ENCODE measurements around the gene H2AZ2.

Gene H2AZ2

DNA sequence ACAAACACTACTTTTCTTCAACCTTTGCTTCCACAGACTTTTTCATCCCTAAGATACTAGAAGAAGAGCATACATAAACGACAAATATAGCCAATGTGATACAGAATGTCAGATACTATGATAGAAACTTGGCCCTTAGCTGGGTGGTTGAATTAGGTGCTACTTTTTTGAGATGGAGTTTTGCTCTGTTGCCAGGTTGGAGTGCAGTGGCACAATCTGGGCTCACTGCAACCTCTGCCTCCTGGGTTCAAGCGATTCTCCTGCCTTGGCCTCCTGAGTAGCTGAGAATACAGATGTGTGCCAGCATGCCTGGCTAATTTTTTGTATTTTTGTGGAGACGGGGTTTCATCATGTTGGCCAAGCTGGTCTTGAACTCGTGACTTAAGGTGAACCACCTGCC lies 47.9 kb downstream of the H2AZ2 start:
- Histone ChIP-seq H3K4me3 (replicated peaks; ENCODE audit: insufficient read depth, low read length) (no peak overlapping the region), H3K27ac (replicated peaks) (no peak overlapping the region), H3K27me3 (ENCODE audit: insufficient read depth, poor library complexity, severe bottlenecking) (no peaks in the 10 kb centered on the region)
- DNase-seq (ENCODE audit: low read depth in 1 of 2, low spot score in 1 of 2): no peak
- TF ChIP-seq POLR2AphosphoS5 (IDR thresholded peaks at IDR 0.05; ENCODE audit: low read depth): no peak
- TF ChIP-seq, protein P1, sequence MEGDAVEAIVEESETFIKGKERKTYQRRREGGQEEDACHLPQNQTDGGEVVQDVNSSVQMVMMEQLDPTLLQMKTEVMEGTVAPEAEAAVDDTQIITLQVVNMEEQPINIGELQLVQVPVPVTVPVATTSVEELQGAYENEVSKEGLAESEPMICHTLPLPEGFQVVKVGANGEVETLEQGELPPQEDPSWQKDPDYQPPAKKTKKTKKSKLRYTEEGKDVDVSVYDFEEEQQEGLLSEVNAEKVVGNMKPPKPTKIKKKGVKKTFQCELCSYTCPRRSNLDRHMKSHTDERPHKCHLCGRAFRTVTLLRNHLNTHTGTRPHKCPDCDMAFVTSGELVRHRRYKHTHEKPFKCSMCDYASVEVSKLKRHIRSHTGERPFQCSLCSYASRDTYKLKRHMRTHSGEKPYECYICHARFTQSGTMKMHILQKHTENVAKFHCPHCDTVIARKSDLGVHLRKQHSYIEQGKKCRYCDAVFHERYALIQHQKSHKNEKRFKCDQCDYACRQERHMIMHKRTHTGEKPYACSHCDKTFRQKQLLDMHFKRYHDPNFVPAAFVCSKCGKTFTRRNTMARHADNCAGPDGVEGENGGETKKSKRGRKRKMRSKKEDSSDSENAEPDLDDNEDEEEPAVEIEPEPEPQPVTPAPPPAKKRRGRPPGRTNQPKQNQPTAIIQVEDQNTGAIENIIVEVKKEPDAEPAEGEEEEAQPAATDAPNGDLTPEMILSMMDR (IDR thresholded peaks at IDR 0.05; ENCODE audit: insufficient read depth, low read length): no peak
- TF ChIP-seq, protein P2, sequence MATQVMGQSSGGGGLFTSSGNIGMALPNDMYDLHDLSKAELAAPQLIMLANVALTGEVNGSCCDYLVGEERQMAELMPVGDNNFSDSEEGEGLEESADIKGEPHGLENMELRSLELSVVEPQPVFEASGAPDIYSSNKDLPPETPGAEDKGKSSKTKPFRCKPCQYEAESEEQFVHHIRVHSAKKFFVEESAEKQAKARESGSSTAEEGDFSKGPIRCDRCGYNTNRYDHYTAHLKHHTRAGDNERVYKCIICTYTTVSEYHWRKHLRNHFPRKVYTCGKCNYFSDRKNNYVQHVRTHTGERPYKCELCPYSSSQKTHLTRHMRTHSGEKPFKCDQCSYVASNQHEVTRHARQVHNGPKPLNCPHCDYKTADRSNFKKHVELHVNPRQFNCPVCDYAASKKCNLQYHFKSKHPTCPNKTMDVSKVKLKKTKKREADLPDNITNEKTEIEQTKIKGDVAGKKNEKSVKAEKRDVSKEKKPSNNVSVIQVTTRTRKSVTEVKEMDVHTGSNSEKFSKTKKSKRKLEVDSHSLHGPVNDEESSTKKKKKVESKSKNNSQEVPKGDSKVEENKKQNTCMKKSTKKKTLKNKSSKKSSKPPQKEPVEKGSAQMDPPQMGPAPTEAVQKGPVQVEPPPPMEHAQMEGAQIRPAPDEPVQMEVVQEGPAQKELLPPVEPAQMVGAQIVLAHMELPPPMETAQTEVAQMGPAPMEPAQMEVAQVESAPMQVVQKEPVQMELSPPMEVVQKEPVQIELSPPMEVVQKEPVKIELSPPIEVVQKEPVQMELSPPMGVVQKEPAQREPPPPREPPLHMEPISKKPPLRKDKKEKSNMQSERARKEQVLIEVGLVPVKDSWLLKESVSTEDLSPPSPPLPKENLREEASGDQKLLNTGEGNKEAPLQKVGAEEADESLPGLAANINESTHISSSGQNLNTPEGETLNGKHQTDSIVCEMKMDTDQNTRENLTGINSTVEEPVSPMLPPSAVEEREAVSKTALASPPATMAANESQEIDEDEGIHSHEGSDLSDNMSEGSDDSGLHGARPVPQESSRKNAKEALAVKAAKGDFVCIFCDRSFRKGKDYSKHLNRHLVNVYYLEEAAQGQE (IDR thresholded peaks at IDR 0.05; ENCODE audit: insufficient replicate concordance, low read depth): no peak
- TF ChIP-seq SPI1 (IDR thresholded peaks at IDR 0.05; ENCODE audit: borderline replicate concordance, low read depth): no peak
- TF ChIP-seq GABPA (IDR thresholded peaks at IDR 0.05; ENCODE audit: low read depth): no peak

DNA sequence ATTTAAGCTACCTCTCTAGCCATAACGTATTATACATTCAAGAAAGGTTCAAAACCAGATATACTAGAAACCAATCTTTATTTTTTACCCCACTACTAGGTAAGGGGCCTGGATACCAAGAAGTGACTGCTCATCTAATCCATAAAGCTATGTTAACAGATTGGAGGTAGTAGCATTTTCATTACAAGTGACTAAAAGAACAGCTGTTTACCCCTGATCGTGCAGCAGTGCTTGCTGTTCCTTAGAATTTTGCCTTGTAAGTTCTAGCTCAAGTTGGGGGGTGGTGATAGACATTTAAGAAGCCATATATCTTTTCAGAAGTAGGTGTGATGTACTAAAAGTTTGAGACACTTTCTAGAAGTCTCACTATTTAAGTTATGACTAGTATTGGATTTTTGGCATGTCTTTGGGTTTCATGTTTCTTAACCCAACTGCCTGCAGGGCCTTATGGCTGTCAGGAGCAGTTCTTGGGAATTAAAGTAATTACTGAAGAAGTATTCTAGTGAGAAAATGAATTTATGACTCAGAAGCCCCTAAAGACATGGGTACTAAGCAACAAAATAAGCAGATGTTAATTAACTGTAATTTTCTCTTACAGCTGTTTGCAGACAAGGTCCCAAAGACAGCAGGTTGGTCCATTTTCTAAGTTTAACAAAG lies 49.1 kb downstream of the H2AZ2 start:
- 0 out of 2 replicates have a peak overlapping the region, but pooled peaks have one; percentile 19 for H3K27ac ChIP-seq (replicated peaks)

DNA sequence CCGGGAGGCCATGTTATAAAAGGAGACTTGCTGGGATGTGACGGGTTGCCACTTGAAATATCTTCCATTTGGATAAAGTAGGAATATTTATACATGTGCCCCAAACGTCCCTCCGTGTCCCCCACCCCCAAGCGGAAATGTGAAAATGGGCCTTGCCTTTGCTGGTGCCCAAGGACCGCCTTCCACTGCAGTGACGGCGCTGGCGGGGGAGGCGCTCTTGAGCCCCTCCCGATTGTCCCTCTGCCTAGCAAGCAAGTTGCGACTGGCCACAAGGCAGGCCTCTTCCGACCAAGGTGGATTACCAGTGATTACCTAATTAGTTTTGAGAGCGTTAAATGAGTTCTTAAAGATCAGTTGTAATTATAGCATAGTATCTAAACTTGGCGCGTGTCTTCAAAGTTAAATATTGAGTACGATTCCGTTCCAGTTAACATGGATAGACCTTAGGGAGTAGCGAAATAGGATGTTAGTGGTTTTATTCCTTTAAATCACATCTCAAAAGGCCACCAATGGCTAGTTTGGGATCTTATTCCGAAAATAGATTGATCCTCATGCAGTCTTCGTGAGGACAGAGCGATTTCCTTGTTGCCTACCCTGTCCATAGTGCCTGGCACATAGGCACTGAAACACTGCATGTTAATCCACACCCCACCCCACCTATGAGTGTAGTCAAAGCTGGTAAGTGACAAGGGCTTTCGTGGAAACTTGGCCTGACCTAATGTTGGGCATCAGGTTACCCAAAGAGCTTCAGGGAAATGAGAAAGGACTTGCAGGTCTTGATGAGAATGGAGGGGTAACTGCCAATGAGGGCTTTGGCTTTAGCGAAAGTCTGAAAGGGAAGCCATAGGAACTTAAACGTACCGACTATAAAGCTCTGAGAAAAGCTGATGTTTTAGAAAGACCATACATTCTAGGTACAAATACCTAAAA lies 50.3 kb downstream of the H2AZ2 start:
- TF ChIP-seq SPI1 (IDR thresholded peaks at IDR 0.05; ENCODE audit: borderline replicate concordance, low read depth) (no peak; the same call in 1 of the 2 replicates), GABPA (IDR thresholded peaks at IDR 0.05; ENCODE audit: low read depth) (no peak)
- TF ChIP-seq, protein P1 (IDR thresholded peaks at IDR 0.05; ENCODE audit: insufficient read depth, low read length): peak; percentile 38
- DNase-seq (ENCODE audit: low read depth in 1 of 2, low spot score in 1 of 2): peak; percentile 69 to 88
- peak overlapping the region; percentile 77 for H3K4me3 ChIP-seq (replicated peaks; ENCODE audit: insufficient read depth, low read length)
- H3K27ac ChIP-seq (replicated peaks): peak overlapping the region; percentile 96
- no peaks in the 10 kb centered on the region for H3K27me3 ChIP-seq (ENCODE audit: insufficient read depth, poor library complexity, severe bottlenecking)

More for the DNA sequence above, 49.1 kb downstream of the H2AZ2 start:
- no peaks in the 10 kb centered on the region for H3K27me3 ChIP-seq (ENCODE audit: insufficient read depth, poor library complexity, severe bottlenecking)
- TF ChIP-seq, protein P1 (IDR thresholded peaks at IDR 0.05; ENCODE audit: insufficient read depth, low read length): no peak
- TF ChIP-seq GABPA (IDR thresholded peaks at IDR 0.05; ENCODE audit: low read depth): no peak
- TF ChIP-seq POLR2AphosphoS5 (IDR thresholded peaks at IDR 0.05; ENCODE audit: low read depth): no peak
- TF ChIP-seq SPI1 (IDR thresholded peaks at IDR 0.05; ENCODE audit: borderline replicate concordance, low read depth): no peak
- TF ChIP-seq, protein P2 (IDR thresholded peaks at IDR 0.05; ENCODE audit: insufficient replicate concordance, low read depth): no peak
- DNase-seq (ENCODE audit: low read depth in 1 of 2, low spot score in 1 of 2): no peak
- peak overlapping the region; percentile 77 for H3K4me3 ChIP-seq (replicated peaks; ENCODE audit: insufficient read depth, low read length)

Data from HL-60 (cell line).